NCI-H526 treated with DMSO at 0.1 percent for 48 hours (cell line): ENCODE data around the gene RBSN.
A peak's percentile ranks its signal among the peaks of the same experiment; 100 is the strongest.
"Not testable (repeated sequence)": the region's sequence is repeated elsewhere in the genome, so short reads cannot be mapped to it uniquely, and the experiment has no call there.

Experiments
- DNase-seq: peaks from one replicate; lab custom pipeline; 2025; lab: John Stamatoyannopoulos, UW

RBSN gene

DNA sequence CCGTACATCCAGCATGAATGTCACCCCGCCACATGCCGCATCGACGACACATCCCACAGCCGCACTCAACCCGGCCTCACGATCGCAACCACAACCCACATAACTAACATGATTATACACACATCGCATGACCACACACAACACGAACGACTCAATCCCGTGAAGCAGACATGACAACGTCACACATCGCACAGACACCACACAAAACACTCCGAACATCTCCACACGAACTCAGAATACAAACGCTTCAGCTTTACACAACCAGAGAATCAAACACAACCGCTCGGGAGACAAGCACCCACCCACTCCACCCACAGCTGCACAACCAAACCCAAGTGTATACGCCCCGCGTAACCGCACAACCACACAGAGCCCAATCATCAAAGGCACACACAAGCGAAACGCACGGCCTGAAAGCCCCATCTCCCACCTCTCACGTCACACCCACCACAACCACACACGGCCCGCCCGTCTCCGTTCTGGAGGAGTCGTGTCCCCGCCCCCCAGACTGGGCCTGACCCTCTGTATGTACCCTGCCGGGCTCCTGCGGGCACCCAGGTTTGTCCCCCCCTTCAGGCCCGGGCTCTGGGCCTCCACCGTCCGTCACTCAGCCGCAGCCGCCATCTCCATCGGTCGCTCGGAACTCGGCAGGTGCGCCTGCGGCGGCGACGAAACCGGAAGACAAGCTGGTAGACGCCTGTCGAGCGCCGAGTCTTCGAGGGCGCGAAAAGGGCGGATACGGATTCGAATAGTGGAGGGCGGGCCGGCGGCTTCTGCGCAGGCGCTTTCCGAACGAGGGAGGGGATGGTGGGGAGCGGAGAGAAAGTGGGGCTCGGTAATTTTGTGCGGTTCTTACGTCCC, at the start of gene RBSN:
TSS of gene RBSN (minus strand) at position 646 of the 861 bp plus-strand sequence. CDS start 3,028 bp downstream, outside the sequence.
- DNase-seq, result peak; percentile 84

DNA sequence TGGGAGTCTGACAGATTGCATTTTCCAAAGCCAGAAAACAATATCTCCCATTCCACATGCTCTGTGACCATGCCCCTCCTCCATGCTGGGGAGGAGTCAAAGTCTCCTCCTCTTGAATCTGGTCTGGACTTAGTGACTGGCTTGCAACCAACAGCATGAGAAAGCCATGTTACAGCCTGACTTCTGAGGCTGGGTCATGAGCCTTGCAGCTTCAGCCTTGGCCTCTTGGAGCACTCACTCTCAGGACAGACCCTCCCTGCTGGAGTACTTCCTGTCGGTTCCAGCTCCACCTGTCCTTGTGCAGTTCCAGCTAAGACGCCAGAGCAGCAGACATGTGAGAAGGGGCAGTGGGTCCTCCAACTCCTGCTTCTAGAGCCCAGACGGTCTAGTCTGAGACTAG, 49.7 kb upstream of the RBSN start:
- DNase-seq, result no peak

DNA sequence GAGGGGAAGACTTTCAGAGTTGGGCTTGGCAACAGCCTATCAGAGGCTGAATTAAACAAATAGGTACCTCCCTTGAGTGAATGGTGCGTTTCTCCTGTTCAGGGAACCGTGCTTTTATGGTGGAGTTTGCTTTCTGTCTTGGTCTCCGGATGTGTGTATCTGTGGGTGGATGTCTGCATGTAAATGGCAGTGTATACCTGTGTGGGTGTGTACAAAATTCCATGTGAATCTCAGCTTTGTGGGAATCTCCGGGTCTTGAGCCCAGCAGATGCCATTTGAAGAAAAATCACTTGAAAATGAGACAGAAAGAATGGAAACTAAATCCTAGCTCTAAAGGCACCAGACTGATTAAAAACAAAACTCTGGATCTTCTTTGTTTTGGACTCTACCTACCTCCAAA, 37.9 kb upstream of the RBSN start:
- not testable (repeated sequence) for DNase-seq

DNA sequence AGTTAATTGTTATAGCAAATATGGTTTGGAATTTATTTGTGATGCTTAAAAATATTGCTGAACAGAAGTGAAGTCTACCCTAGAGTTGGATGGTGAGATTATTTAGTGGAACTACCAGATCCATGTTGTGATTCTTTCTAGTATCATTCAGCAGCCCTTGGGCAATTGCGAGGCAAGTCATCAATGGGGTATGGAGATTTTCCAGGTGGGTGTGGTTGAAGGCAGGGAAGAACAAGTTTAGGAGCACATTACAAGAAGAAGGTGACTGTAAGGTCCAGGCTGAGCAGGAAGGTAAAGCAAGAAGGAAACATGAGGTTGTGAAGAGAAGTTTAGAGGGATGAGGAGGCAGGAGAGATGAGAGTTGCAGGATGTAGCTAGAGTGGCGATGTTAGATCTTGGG, 36.0 kb upstream of the RBSN start:
- not testable (repeated sequence) for DNase-seq

DNA sequence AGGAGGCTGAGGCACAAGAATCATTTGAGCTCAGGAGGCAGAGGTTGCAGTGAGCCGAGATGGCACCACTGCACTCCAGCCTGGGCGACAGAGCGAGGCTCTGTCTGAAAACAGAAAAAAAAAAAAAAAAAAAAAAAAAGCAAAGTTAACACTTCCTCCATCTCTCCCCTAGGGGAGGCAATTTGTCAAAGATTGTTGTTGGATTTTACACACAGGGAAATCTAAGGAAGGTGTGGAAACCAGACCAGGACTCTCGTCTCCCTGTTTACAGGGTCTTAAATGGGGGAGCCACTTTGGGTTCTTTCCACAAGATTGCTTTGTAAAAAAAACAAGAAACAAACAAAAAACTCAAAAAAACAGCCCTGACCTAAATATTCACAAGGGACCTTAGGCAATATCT, 29.5 kb upstream of the RBSN start:
- not testable (repeated sequence) for DNase-seq

DNA sequence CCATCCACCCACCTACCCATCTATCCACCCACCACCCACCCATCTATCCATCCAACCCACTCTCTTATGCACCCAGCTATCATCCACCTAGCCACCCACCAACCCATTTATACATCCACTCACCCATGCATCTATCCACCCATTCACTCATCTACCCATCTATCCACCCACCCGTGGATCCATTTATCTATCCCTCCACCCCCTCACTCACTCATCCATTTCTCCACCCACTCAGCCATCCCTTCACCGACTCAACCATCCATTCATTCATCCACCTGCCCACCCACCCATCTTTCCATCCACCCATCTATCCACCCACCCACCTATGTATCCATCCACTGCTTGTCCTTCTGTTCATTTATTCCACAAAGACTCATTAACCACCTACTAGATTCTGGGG, 28.0 kb upstream of the RBSN start:
- not testable (repeated sequence) for DNase-seq

DNA sequence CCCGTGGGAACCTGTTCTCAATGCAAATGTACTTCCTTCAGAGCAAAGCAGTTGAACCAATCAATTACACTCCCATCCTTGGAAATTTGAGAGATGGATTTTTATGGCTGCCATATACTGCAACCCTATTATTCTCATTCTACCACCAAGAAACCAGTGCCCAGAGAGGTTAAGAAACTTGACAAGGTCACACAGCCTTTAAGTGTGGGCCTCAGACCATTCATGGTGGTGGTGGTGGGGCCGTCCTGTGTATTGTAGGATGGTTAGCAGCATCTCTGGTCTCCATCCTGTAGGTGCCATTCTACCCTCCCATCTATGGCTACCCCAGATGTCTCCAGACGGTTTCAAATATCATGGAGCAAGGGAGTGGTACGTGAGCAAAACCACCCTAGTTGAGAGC, 23.4 kb upstream of the RBSN start:
- DNase-seq, result no peak

DNA sequence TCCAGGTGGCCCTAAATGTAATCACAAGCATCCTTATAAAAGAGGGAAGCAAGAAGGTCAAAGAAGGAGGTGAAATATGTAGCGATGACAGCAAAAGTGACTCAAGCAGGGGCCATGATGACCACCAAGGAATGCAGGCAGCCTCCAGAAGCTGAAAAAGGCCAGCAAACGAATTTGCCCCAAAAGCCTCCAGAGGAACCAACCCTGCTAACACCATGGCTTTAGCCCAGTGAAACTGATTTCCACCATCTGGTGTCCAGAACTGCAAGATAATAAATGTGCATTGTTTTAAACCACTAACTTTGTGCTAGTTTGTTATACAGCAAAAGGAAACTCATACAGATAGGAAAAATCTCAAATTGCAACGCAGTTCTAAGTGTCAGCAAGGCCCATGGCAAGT, 23.0 kb upstream of the RBSN start:
- no peak for DNase-seq

DNA sequence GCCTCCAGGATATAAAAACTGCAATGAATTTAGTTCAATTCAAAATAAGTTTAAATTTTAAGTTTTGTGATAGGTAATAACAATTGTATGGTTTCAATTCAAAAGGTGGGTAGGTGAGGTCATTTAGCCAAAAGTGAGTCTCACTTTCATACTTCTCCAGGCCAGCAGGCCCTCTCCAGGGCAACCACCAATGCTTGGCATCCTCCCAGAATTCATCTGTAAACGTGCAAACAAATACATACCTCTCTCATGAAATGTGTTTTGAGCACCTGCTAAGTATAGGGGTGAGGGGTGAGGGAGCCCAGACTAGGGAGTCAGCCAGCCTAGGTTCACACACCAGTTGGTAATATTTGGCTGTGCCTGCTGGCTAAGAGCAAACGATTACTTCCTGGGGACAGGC, 22.0 kb upstream of the RBSN start:
- DNase-seq, result no peak

DNA sequence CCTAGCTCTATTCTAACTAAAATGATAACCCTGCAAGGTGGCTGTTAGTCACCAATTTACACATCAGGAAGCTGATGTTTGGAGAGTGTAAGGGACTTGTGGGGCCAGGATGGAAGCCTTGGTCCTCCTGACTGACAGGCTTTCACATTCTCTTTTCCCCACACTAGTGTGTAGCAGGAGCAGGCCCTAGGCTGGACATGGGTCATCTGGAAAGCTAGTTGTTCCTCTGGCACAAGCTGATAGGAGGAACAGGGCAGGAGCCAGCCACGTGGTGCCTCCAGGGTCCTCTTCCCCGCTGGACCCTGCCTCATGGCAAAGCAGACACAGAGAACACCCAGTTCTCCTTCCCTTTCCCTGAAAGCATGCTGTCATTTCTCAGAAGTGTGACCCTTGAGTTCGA, 18.1 kb upstream of the RBSN start:
- no peak for DNase-seq

DNA sequence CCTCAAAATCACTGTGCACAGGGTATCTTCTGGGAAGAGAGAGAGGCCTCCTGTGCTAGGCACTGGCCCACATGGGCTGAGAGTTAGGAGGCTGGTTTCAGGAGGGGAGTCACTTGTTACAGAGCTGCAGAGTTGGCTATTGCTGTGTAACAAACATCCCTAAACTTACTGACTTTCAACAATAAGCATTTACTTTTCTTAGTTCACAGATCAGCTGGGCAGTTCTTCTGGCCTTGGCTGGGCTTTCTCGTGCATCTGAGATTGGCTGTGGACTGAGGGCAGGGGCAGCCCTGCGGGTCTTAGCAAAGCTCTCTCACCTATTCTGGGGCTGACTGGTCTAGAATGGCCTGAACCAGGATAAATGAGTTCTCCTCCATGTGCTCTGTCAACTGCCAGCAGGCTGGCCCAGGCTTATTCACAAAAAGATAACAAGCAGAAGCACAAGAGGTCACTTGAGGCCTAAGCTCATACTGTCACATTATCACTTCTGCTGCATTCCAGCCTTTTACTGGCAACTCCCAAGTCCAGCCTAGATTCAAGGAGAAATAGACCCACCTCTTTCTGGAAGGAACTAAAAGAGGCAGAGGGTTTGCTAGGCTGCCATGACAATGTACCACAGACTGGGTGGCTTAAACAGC, 17.2 kb upstream of the RBSN start:
- DNase-seq, result no peak

DNA sequence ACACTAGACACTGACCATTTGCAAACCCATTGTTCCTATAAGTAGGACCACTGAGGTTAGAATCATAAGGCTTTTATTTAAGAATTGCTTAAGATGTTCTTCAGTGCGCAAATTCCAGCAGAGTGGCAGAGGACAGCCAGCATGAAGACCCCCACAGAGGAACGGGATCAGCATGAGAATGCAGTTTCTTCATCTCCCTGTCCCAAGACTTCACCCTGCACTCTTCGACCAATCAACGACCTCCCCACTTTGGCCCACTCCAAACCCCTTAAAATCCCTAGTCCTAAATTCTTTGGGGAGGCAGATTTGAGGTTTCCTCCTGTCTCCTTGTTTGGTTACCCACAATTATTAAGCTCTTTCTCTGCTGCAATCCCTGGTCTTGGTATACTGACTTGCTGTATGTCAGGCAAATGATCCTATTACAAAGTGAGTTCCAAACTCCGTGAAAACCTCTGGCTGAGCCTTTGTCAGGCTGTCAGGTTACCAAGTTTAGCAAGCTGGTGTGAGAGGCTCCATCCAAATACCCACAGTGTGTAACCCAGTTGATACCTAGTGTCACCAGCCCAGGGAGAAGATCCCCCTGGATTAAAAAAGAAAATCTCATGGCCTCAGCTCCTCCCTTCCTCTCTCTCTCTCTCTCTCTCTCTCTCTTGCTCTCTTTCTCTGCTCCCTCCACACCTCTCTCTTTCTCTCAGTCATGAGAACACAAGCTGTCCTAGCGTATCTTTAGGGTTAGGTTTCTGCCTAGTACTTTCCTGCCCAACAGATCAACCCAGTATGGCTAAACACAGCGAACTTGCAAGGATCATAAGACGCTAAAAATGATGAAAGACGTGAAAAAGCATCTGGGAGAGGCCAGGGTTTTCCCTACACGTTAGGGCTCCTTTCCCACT, 15.8 kb upstream of the RBSN start:
- DNase-seq, result no peak

DNA sequence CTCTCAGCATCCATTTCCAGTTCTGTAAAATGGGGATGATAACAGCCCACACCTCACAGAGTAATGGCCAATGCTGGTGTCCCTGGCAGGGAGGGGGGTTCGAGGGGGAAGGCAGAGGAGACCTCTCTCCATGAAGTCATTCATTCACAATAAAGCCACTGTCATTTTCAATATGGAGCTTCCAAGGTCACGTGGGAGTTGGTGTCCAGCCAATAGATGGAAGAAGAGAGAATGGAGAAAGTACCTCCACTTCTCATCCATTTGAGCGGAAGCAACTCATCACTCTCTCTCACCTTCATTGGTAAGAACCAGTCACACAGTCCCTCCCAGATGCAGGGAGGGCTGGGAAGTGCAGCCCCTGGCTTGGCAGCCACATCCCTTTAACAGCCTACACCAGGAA, 14.9 kb upstream of the RBSN start:
- DNase-seq, result no peak

DNA sequence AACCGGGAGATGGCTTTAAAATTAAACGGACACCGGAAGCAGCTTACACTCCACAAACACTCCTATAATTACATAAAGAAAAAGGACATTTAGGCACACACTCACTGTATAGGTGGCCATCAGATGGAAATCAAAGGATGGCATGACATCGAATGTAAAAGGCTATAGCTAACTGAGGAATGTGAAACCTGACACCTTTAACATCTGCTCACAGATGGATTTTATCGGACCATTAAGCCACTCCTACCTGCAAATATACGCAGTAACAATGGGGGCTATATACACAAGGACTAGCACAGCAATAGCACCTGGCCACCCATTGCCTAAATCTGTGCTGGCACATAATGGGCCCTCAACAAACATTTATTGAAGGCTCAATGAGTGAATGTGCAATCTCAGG, 14.5 kb upstream of the RBSN start:
- peak; percentile 16 for DNase-seq

DNA sequence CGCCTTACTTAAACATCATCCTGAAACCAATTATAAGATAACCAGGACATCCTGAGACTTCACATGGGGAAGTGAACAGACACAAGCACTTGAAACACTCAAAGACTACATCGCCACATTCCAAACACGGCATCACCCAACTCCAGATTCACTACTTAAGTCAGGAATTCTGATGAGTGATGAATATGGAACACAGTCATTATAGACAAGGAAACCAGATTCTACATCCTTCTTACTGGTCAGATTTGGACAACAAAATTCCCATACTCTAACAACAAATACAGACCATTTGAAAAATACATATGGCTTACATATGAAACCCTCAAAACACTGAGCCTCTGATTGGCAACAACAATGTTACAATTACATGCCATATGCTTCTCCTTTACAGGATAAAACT, 13.1 kb upstream of the RBSN start:
- DNase-seq, result no peak

DNA sequence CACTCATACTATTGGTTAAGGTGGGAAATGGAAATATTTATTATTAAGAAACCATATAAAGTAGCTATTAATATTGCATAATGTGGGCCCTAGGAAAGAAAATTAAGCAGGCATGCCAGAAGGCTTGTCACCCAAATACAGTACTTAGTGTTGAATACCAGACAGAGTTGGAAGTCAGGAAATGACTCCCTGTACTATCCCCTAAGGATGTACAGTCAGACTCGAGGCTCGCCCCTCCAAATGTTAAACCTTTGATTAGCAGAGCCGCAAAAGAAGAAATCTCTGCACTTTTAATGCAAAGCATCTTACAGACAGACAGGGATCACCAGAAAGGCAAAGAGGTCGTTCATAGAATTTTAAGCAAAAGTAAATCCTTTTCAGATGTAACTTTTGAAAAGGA, 11.3 kb upstream of the RBSN start:
- no peak for DNase-seq

DNA sequence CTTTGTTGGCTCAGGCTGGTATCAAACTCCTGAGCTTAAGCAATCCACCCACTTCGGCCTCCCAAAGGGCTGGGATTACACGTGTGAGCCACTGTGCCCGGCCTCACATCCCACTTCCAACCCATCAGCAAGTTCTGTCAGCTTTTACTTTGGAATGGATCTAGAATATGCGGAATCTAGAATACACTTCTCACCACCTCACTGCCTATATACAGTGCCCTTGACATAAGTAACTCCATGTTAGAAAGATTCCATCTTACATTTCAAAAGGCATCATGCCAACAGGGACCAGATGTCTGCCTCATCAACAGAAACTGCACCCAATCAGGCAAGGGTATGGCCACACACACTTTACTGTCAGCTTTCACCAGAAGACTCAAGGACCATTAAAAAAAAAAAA, 9.9 kb upstream of the RBSN start:
- no peak for DNase-seq

DNA sequence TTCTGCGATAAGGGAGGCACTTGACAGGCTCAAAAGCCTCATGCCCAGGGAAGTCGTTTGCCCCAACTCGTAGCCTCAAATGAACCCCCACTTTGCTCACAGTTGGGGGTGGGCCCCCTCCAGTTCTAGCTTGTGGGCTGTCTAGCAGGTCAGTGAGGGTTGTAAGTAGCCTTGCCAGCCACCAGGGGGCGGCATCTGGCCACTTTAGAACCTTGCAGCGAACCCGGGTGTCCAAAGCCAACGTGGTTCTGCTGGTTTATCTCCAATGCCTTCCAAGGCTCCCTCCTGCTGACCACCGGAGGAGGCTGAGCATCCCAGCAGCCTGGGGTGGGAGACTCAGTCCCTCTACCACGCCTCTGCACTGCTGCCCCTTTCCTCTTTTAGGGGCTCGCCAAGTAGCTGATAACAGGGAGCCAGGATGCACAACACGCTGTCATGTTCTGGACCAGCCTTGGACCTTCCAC, 9.2 kb upstream of the RBSN start:
- peak; percentile 10 for DNase-seq

DNA sequence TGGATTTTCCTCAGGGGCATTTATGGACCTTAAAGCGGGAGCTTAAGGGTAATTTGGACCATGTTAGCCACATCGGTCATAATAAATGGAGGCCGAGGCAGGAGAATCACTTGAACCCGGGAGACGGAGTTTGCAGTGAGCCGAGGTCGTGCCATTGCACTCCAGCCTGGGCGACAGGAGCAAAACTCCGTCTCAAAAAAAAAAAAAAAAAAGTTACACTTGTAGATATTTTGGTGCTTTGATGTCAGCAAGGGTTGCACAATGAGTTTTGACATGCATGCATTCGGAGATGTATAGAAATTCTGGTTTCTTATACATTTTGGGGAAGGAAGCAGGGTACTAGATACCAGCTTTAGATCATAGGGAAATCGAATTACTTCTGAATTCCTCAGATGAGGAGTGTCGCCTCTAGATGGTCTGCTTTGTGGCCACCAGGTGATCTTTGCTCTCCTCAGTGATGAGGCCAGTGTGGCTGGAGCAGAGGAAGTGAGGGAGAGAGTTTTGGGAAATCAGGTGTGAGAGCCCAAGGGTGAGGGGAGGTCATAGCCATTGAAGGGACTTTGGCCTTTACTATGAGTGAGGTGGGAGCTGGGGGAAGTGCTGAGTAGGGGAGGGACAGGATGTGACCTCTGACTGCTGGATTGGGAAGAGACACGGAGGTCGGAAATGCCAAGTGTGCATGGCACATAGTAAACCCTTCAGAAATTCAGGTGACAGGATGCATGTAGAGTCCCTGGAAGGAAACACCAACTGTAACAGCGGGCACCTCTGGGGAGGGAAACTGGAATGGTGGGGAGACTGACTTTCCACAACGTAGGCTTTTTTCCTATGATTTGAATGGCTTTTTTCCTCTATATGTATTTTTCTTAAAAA, 8.4 kb upstream of the RBSN start:
- DNase-seq, result no peak

DNA sequence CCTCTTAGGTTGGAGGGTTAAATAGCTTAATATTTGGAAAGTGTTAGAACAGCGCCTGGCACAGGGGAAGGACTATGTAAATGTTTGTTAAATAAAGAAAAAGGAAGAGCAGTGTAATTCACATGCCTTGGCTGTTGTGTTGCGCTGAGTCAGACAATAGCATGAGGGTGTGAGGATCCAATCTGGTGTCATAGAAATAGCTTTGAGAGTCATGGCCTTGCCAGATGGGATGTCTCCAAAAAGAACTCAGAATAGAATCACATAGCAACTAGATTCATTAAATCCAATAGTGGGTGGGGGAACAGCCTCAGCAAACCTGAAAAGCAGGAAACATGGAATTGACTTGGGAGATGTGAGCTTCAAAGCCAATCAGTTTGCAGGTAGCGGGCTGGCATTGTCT, 3.9 kb upstream of the RBSN start:
- DNase-seq, result no peak

DNA sequence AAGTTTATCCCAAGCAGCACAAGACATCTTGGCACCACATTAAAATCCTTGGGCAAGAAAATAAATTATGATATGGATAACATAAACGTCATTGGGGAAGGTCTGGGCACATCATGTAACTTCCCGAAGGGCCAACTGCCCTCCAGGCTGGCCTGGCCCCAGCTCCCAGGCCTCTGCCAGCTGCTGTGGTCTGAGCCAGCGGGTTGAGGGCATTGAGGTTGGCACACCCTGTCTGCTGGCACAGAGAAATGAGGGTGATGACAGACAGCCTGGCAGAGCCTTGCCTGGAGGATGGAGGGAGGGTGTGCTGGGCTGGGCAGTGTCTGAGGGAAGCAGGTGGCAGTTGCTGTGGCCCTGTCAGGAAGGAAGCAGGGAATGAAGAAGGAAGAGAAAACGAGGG, 3.3 kb upstream of the RBSN start:
- DNase-seq, result no peak
